Measurements from ENCODE around the gene HOXD9. TPM values are rescaled to one million over a fixed set of nuclear protein-coding genes. Genes with fewer than 3 reads are reported as not detected.

The HOXD9 gene
- total and polyA plus RNA-seq, 10 donors, result 1.1 to 4.0 (median 2.6) TPM

DNA sequence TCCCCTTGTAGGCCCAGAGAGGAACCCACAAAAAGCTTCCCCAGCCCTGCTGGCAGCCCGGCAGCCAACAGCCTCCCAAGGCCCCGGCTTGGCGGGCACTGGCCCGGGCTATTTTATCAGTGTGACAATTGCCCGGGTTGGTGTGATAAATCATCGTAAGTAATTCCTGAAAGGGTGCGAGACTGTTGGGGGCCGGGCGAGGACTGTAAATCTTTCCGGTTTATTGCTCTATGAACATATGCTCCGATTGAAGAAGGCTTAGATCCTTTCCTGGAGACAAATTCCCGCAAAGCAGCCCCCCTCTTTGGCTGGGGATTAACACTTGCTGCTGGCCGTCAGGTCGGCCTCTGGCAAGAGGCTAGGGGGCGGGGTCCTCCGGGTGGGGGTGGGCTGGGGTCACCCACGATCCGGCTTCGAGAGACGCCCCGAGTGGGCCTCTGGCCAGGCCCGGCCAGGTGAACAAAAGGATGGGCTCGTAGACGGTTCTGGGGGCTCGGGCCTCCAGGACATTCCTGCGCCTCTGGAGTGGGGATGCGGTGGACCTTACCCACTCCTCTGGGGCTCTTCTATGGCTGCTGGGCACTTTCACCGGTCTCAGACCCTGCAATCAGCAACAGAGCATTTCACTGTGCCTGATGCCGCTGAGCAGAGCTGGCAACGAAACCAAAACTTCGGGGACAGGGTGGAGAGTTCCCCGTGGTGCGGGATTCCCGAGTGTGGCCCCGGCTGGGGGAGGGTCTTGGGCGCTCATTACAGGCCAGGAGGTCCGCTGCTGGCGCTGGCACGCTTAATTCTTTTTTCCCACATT is 36.5 kb downstream of the HOXD9 start:
- intact Hi-C loops (cut with DNase I; ENCODE audit: low total_unique reads), result no loop called here
- peaks cover 16 to 100% (median 97%) of the 10 kb centered on the region in 7 donors for H3K27me3 ChIP-seq (replicated peaks in 1 of 7)
- TF ChIP-seq, protein P1, sequence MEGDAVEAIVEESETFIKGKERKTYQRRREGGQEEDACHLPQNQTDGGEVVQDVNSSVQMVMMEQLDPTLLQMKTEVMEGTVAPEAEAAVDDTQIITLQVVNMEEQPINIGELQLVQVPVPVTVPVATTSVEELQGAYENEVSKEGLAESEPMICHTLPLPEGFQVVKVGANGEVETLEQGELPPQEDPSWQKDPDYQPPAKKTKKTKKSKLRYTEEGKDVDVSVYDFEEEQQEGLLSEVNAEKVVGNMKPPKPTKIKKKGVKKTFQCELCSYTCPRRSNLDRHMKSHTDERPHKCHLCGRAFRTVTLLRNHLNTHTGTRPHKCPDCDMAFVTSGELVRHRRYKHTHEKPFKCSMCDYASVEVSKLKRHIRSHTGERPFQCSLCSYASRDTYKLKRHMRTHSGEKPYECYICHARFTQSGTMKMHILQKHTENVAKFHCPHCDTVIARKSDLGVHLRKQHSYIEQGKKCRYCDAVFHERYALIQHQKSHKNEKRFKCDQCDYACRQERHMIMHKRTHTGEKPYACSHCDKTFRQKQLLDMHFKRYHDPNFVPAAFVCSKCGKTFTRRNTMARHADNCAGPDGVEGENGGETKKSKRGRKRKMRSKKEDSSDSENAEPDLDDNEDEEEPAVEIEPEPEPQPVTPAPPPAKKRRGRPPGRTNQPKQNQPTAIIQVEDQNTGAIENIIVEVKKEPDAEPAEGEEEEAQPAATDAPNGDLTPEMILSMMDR (IDR thresholded peaks at IDR 0.05 in 8 of 11, conservative IDR thresholded peaks at IDR 0.05 in 3 of 11), result no peak
- no peak for TF ChIP-seq POLR2A (IDR thresholded peaks at IDR 0.05)
- no peak for TF ChIP-seq POLR2AphosphoS5 (IDR thresholded peaks at IDR 0.05)
- no peaks in the 10 kb centered on the region for H3K9me3 ChIP-seq
- no peak overlapping the region for H3K4me3 ChIP-seq
- H3K27ac ChIP-seq, result no peak overlapping the region
- no peaks in the 10 kb centered on the region for H3K36me3 ChIP-seq
- no peak for DNase-seq
- H3K4me1 ChIP-seq, result peaks cover 0 to 46% (median 11%) of the 10 kb centered on the region in 6 donors
- 14 to 32% (median 23%) methylated on average over 30 to 39 of the region's 39 CpGs for WGBS, 5 donors

DNA sequence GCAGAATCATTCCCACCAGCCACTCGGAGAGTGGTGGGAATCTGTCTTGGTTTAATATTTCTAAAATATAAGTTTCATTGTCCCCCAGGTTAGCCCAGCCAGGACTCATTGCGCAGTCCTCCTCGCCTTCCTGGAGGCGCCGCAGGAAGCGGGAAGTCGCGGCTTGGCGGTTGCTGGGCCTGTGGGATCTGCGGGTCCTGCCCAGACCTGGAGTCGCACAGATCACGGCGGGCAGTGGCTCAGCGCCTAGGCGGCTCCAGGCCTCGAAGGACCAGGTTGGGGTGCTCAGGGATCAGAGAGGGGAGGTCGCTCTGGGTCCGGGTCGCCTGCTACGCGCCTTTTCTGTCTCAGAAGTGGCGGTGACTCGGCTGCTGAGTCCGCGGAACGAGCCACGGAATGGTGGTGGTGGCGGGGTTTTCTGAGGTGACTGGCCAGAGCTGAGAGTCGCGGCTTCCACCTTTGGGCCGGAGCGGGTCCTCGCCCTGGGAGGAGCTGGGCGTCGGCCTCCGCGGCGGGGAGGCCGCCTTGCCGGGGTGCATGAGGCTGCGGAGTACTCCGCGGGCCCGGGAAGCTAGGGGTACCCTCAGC is 37.2 kb downstream of the HOXD9 start:
- H3K27me3 ChIP-seq (replicated peaks in 1 of 7), result peaks cover 16 to 100% (median 97%) of the 10 kb centered on the region in 7 donors
- H3K4me1 ChIP-seq, result peaks cover 0 to 46% (median 12%) of the 10 kb centered on the region in 6 donors
- no peaks in the 10 kb centered on the region for H3K36me3 ChIP-seq
- H3K27ac ChIP-seq, result no peak overlapping the region
- TF ChIP-seq POLR2A (IDR thresholded peaks at IDR 0.05), result no peak
- TF ChIP-seq, protein P1 (IDR thresholded peaks at IDR 0.05 in 8 of 11, conservative IDR thresholded peaks at IDR 0.05 in 3 of 11), result no peak
- no peak for TF ChIP-seq POLR2AphosphoS5 (IDR thresholded peaks at IDR 0.05)
- intact Hi-C loops (cut with DNase I; ENCODE audit: low total_unique reads), result no loop called here
- DNase-seq, result no peak
- H3K4me3 ChIP-seq, result peak overlapping the region in 1 of 8 donors; percentile 17
- H3K9me3 ChIP-seq, result peaks cover 0 to 4% (median 0%) of the 10 kb centered on the region in 8 donors
- 16 to 38% (median 20%) methylated on average over 16 to 44 of the region's 44 CpGs for WGBS, 5 donors

DNA sequence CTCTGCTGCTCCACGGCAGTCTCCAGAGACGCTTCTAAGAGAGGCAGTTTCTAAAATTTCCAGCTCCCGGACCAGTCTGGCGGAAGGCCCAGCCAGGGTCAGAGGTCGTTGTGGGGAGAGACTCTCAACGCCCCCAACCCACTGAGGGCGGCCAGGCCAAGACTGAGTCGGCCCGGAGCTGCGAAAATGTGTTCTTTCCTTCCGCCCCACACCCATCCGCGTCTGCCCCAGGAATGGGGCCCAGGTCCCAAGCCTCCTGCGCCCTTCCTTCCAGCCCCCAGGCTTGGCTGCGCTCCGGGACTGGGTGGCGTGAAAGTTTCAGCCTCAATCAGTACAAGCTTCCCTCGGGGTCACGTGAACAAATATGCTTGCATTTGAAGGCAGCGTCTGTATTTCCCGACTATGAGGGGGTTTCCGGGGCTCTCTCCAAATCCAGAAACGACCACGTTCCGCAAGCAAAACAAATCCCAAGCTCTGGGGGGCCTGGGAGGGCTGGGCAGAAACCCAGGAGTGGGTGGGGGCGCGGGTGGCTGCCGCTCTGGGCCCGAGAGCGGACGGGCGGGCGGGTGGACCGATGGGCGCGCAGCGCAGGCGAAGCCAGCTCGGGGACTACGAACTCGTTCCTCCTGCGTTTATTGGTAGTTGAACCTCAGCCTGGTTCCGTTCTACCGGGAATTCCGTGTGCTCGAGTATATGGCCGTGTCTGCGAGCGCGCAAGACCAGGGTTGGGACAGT is 37.9 kb downstream of the HOXD9 start:
- H3K27me3 ChIP-seq (replicated peaks in 1 of 7), result peaks cover 16 to 100% (median 98%) of the 10 kb centered on the region in 7 donors
- H3K27ac ChIP-seq, result no peak overlapping the region
- H3K36me3 ChIP-seq, result no peaks in the 10 kb centered on the region
- DNase-seq, result no peak
- H3K4me3 ChIP-seq, result peak overlapping the region in 2 of 8 donors; percentile 7 to 17
- TF ChIP-seq POLR2AphosphoS5 (IDR thresholded peaks at IDR 0.05) (no peak), POLR2A (IDR thresholded peaks at IDR 0.05) (no peak)
- TF ChIP-seq, protein P1 (IDR thresholded peaks at IDR 0.05 in 8 of 11, conservative IDR thresholded peaks at IDR 0.05 in 3 of 11), result no peak
- peaks cover 0 to 51% (median 14%) of the 10 kb centered on the region in 6 donors for H3K4me1 ChIP-seq
- peaks cover 0 to 4% (median 0%) of the 10 kb centered on the region in 8 donors for H3K9me3 ChIP-seq
- 19 to 33% (median 28%) methylated on average over 26 to 50 of the region's 50 CpGs for WGBS, 5 donors
- intact Hi-C loops (cut with DNase I; ENCODE audit: low total_unique reads), result no loop called here

All from spleen (tissue), 11 donors.